Measurements from ENCODE around the gene SNCAIP.

- TF ChIP-seq POLR2A (IDR thresholded peaks at IDR 0.05; ENCODE audit: low read depth, low read length) (no peak), POLR2AphosphoS5 (IDR thresholded peaks at IDR 0.05; ENCODE audit: low read depth, low read length) (no peak), SPI1 (IDR thresholded peaks at IDR 0.05; ENCODE audit: low read depth, low read length) (no peak)
These were observed 25.5 kb upstream of the SNCAIP start for GRCh38 chr5:122286541-122286940.
